ENCODE data around the gene TAF13. TPM values are rescaled to one million over a fixed set of nuclear protein-coding genes. Genes with fewer than 3 reads are reported as not detected.

TAF13 gene
- total RNA-seq, 6 experiments from 2014 or later: 94.3 to 150 (median 106) TPM

DNA sequence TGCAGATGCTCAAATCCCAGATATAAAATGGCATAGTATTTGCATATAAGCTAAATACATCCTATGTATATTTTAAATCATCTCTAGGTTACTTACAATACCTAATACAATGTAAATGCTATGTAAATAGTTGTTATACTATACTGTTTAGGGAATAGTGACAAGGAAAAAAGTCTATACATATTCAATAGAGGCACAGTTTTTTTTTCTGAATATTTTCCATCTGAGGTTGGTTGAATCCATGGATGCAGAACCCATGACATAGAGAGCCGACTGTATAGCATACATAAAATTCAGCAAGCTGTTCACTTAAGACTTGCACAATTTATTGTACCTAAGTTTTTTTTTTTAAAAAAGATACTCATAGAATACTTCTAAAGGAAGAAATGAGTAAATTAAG lies 6.5 kb downstream of the TAF13 start:
- Mint-ChIP-seq H3K4me3 (no peak overlapping the region), H3K27me3 (ENCODE audit: insufficient read depth) (no peaks in the 10 kb centered on the region; the same call in 1 of the 2 replicates), H3K36me3 (ENCODE audit: low read depth) (peaks cover 34% of the 10 kb centered on the region), H3K4me1 (ENCODE audit: low read depth) (peaks cover 3% of the 10 kb centered on the region; the same call in 1 of the 2 replicates), H3K9me3 (no peaks in the 10 kb centered on the region), H3K27ac (no peak overlapping the region; the same call in 1 of the 2 replicates)
- no peak for DNase-seq
- TF ChIP-seq, protein P1, sequence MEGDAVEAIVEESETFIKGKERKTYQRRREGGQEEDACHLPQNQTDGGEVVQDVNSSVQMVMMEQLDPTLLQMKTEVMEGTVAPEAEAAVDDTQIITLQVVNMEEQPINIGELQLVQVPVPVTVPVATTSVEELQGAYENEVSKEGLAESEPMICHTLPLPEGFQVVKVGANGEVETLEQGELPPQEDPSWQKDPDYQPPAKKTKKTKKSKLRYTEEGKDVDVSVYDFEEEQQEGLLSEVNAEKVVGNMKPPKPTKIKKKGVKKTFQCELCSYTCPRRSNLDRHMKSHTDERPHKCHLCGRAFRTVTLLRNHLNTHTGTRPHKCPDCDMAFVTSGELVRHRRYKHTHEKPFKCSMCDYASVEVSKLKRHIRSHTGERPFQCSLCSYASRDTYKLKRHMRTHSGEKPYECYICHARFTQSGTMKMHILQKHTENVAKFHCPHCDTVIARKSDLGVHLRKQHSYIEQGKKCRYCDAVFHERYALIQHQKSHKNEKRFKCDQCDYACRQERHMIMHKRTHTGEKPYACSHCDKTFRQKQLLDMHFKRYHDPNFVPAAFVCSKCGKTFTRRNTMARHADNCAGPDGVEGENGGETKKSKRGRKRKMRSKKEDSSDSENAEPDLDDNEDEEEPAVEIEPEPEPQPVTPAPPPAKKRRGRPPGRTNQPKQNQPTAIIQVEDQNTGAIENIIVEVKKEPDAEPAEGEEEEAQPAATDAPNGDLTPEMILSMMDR (IDR thresholded peaks at IDR 0.05): no peak

DNA sequence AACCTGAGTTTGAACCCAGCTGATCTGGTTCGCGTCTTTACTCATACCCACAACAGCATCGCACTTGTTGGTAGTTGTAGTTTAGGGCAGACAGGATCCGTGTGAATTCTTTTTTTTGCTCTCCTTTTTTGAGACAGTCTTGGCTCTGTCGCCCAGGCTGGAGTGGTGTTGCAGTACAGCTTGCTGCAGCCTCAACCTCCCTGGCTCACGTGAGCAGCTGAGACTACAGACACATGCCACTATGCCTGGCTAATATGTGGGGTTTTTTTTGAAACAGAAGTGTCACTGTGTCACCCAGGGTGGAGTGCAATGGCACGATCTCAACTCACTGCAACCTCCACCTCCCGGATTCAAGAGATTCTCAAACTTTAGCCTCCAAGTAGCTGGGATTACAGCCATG lies 7.9 kb downstream of the TAF13 start:
- TF ChIP-seq, protein P1 (IDR thresholded peaks at IDR 0.05): no peak
- no peaks in the 10 kb centered on the region; the same call in 1 of the 2 replicates for H3K27me3 Mint-ChIP-seq (ENCODE audit: insufficient read depth)
- H3K9me3 Mint-ChIP-seq: no peaks in the 10 kb centered on the region
- H3K4me3 Mint-ChIP-seq: no peak overlapping the region
- no peak for DNase-seq
- peaks cover 28% of the 10 kb centered on the region for H3K36me3 Mint-ChIP-seq (ENCODE audit: low read depth)
- H3K27ac Mint-ChIP-seq: no peak overlapping the region
- no peaks in the 10 kb centered on the region for H3K4me1 Mint-ChIP-seq (ENCODE audit: low read depth)

DNA sequence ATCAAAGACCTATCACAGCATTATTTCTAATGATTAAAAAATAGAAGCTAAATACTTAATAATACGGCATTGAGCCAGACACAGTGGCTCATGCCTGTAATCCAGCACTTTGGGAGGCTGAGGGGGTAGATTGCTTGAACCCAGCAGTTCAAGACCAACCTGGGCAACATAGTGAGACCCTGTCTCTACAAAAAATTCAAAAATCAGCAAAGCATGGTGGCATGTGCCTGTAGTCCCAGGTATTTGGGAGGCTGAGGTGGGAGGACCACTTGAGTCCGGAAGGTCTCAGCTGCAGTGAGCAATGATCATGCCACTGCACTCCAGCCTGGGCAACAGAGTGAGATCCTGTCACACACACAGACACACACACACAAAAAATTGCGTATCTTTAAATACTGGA lies 10.7 kb downstream of the TAF13 start:
- no peaks in the 10 kb centered on the region for H3K4me1 Mint-ChIP-seq (ENCODE audit: low read depth)
- H3K27me3 Mint-ChIP-seq (ENCODE audit: insufficient read depth): no peaks in the 10 kb centered on the region; the same call in 1 of the 2 replicates
- TF ChIP-seq, protein P1 (IDR thresholded peaks at IDR 0.05): no peak
- H3K4me3 Mint-ChIP-seq: no peak overlapping the region
- no peak for DNase-seq
- H3K9me3 Mint-ChIP-seq: no peaks in the 10 kb centered on the region
- H3K36me3 Mint-ChIP-seq (ENCODE audit: low read depth): peaks cover 16% of the 10 kb centered on the region; the same call in 1 of the 2 replicates
- no peak overlapping the region for H3K27ac Mint-ChIP-seq

DNA sequence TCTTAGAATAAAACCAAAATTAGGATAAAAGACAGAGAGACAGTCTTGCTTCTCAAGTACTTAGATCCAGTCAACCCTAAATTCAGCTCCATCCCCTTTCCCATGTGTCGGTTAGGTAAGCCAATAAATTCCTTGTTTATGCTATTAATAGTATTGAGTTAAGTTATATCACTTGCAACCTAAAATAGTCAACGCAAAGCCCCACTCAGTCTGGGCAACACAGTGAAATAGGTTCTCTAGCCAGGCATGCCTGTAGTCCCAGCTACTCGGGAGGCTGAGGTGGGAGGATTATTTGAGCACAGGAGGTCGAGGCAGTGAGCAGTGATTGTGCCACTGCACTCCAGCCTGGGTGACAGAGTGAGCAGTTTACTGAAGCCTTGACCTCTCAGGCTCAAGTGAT lies 14.6 kb downstream of the TAF13 start:
- DNase-seq: no peak
- TF ChIP-seq, protein P1 (IDR thresholded peaks at IDR 0.05): no peak

DNA sequence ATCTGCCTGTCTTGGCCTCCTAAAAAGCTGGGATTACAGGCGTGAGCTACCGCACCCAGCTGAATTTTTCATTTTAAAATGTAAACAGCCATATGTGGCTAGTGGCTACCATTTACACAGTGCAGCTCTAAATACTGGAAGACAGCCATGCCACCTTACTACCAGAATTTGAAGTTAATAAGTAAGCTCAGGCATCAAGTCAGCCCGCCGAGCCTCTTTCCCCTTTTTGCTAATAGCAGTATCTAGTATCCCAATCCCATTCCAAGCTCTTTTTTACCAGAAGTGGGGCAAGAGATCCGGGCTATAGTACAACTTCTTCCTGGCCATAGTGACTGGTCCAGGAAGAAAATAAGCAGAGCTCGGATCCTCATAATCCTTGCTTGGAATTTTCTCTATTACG lies 15.1 kb downstream of the TAF13 start:
- no peaks in the 10 kb centered on the region; the same call in 1 of the 2 replicates for H3K27me3 Mint-ChIP-seq (ENCODE audit: insufficient read depth)
- H3K4me1 Mint-ChIP-seq (ENCODE audit: low read depth): no peaks in the 10 kb centered on the region
- peaks cover 7% of the 10 kb centered on the region; the same call in 1 of the 2 replicates for H3K36me3 Mint-ChIP-seq (ENCODE audit: low read depth)
- DNase-seq: no peak
- H3K27ac Mint-ChIP-seq: no peak overlapping the region
- TF ChIP-seq, protein P1 (IDR thresholded peaks at IDR 0.05): no peak
- no peaks in the 10 kb centered on the region for H3K9me3 Mint-ChIP-seq
- H3K4me3 Mint-ChIP-seq: no peak overlapping the region

More for the DNA sequence above, 14.6 kb downstream of the TAF13 start:
- Mint-ChIP-seq H3K27me3 (ENCODE audit: insufficient read depth) (no peaks in the 10 kb centered on the region; the same call in 1 of the 2 replicates), H3K4me3 (no peak overlapping the region), H3K4me1 (ENCODE audit: low read depth) (no peaks in the 10 kb centered on the region), H3K9me3 (no peaks in the 10 kb centered on the region), H3K36me3 (ENCODE audit: low read depth) (peaks cover 8% of the 10 kb centered on the region; the same call in 1 of the 2 replicates), H3K27ac (no peak overlapping the region)
